ENCODE results near the gene CHD5. TPM values are rescaled to one million over a fixed set of nuclear protein-coding genes. Genes with fewer than 3 reads are reported as not detected.
A peak's percentile ranks its signal among the peaks of the same experiment; 100 is the strongest.

The CHD5 gene
- total and polyA plus RNA-seq, 2 of the 13 experiments (the other 11 are each of a cell fraction or from before 2014, with no cell fraction given) = 0.02 to 0.21 TPM

DNA sequence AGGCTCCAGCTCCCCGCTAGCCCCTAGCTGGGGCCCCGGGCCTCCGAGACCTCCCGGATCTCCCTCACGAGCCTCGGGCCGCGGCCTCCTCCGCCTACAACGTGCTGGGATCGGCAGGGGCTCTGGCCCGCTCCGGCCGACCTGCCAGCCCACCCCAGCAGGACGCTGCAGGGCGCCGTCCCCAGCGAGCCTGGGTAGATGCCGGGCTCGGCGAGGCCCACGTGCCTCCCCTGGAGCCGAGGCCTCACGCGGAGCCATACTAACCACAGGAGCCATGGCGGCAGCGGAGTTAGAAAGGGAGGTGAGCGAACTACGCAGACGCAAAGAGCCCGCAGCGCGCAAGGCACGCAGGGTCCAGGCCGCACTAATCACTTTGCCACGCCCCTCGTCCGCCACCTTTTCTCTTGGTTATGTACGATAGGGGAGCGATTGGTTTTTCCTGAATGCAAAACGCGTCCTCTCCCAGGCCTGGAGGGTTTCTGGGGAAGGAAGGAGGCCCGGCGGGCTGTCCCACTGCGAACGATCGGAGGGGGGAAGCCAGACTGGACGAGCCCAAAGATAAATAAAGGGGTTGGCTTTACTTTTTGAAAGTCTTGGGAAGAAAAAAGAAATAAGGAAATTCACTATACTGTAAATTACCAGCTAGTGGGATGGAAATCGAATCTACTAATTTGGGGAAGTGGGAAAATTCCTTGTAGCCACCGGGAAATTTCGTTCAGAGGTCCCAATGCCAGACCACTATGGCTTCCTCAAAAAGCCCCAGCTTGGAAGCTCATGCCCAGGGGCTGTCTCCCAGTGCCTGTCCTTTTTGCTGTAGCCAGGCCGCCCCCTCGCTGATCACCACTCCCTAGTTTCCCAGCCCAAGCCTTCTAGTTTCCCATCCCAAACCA, 19.4 kb upstream of the CHD5 start, which contains the start of gene RPL22 (continued):
- peak; percentile 63; the same call in 1 of the 2 replicates for TF ChIP-seq ZNF607 (CRISPR knock-in tag; IDR thresholded peaks at IDR 0.05; ENCODE audit: borderline replicate concordance)
- TF ChIP-seq RFXAP (CRISPR knock-in tag; IDR thresholded peaks at IDR 0.05; ENCODE audit: borderline replicate concordance) = peak; percentile 91; the same call in 1 of the 2 replicates
- TF ChIP-seq, protein P1, sequence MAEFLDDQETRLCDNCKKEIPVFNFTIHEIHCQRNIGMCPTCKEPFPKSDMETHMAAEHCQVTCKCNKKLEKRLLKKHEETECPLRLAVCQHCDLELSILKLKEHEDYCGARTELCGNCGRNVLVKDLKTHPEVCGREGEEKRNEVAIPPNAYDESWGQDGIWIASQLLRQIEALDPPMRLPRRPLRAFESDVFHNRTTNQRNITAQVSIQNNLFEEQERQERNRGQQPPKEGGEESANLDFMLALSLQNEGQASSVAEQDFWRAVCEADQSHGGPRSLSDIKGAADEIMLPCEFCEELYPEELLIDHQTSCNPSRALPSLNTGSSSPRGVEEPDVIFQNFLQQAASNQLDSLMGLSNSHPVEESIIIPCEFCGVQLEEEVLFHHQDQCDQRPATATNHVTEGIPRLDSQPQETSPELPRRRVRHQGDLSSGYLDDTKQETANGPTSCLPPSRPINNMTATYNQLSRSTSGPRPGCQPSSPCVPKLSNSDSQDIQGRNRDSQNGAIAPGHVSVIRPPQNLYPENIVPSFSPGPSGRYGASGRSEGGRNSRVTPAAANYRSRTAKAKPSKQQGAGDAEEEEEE (CRISPR knock-in tag; IDR thresholded peaks at IDR 0.05; ENCODE audit: borderline replicate concordance) = no peak
- TF ChIP-seq, protein P2, sequence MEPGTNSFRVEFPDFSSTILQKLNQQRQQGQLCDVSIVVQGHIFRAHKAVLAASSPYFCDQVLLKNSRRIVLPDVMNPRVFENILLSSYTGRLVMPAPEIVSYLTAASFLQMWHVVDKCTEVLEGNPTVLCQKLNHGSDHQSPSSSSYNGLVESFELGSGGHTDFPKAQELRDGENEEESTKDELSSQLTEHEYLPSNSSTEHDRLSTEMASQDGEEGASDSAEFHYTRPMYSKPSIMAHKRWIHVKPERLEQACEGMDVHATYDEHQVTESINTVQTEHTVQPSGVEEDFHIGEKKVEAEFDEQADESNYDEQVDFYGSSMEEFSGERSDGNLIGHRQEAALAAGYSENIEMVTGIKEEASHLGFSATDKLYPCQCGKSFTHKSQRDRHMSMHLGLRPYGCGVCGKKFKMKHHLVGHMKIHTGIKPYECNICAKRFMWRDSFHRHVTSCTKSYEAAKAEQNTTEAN (CRISPR knock-in tag; conservative IDR thresholded peaks at IDR 0.05) = peak; percentile 79
- peak; percentile 53 for TF ChIP-seq ZNF263 (CRISPR knock-in tag; IDR thresholded peaks at IDR 0.05)
- TF ChIP-seq ZNF326 (CRISPR knock-in tag; IDR thresholded peaks at IDR 0.05; ENCODE audit: borderline replicate concordance) = no peak; the same call in 1 of the 2 replicates
- TF ChIP-seq, protein P3, sequence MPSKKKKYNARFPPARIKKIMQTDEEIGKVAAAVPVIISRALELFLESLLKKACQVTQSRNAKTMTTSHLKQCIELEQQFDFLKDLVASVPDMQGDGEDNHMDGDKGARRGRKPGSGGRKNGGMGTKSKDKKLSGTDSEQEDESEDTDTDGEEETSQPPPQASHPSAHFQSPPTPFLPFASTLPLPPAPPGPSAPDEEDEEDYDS (CRISPR knock-in tag; IDR thresholded peaks at IDR 0.05) = peak; percentile 91
- TF ChIP-seq PHB2 (IDR thresholded peaks at IDR 0.05; ENCODE audit: partially characterized antibody) = no peak
- peak; percentile 29; the same call in 1 of the 2 replicates for TF ChIP-seq ZNF83 (CRISPR knock-in tag; IDR thresholded peaks at IDR 0.05; ENCODE audit: borderline replicate concordance)
- no peak for TF ChIP-seq HMGA1 (CRISPR knock-in tag; conservative IDR thresholded peaks at IDR 0.05)
- TF ChIP-seq, protein P4, sequence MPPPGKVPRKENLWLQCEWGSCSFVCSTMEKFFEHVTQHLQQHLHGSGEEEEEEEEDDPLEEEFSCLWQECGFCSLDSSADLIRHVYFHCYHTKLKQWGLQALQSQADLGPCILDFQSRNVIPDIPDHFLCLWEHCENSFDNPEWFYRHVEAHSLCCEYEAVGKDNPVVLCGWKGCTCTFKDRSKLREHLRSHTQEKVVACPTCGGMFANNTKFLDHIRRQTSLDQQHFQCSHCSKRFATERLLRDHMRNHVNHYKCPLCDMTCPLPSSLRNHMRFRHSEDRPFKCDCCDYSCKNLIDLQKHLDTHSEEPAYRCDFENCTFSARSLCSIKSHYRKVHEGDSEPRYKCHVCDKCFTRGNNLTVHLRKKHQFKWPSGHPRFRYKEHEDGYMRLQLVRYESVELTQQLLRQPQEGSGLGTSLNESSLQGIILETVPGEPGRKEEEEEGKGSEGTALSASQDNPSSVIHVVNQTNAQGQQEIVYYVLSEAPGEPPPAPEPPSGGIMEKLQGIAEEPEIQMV (CRISPR knock-in tag; IDR thresholded peaks at IDR 0.05; ENCODE audit: low read depth) = peak; percentile 88; the same call in 1 of the 2 replicates
- TF ChIP-seq, protein P5, sequence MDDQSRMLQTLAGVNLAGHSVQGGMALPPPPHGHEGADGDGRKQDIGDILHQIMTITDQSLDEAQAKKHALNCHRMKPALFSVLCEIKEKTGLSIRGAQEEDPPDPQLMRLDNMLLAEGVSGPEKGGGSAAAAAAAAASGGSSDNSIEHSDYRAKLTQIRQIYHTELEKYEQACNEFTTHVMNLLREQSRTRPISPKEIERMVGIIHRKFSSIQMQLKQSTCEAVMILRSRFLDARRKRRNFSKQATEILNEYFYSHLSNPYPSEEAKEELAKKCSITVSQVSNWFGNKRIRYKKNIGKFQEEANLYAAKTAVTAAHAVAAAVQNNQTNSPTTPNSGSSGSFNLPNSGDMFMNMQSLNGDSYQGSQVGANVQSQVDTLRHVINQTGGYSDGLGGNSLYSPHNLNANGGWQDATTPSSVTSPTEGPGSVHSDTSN (CRISPR knock-in tag; IDR thresholded peaks at IDR 0.05; ENCODE audit: borderline replicate concordance) = 0 out of 2 replicates have a peak, but pooled peaks have one; percentile 54
- TF ChIP-seq RBFOX2 (IDR thresholded peaks at IDR 0.05; ENCODE audit: low read depth, low read length) = peak; percentile 99
- TF ChIP-seq, protein P6, sequence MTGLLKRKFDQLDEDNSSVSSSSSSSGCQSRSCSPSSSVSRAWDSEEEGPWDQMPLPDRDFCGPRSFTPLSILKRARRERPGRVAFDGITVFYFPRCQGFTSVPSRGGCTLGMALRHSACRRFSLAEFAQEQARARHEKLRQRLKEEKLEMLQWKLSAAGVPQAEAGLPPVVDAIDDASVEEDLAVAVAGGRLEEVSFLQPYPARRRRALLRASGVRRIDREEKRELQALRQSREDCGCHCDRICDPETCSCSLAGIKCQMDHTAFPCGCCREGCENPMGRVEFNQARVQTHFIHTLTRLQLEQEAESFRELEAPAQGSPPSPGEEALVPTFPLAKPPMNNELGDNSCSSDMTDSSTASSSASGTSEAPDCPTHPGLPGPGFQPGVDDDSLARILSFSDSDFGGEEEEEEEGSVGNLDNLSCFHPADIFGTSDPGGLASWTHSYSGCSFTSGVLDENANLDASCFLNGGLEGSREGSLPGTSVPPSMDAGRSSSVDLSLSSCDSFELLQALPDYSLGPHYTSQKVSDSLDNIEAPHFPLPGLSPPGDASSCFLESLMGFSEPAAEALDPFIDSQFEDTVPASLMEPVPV (CRISPR knock-in tag; IDR thresholded peaks at IDR 0.05) = peak; percentile 73
- no peak for TF ChIP-seq NR2F6 (IDR thresholded peaks at IDR 0.05)
- TF ChIP-seq NR2F6 (CRISPR knock-in tag; IDR thresholded peaks at IDR 0.05) = no peak; the same call in none of the 2 replicates
- peak; percentile 94; the same call in 1 of the 2 replicates for TF ChIP-seq ZFP90 (CRISPR knock-in tag; IDR thresholded peaks at IDR 0.05; ENCODE audit: borderline replicate concordance)
- no peak for TF ChIP-seq ARNT (IDR thresholded peaks at IDR 0.05)
- TF ChIP-seq ZNF598 (CRISPR knock-in tag; IDR thresholded peaks at IDR 0.05; ENCODE audit: borderline replicate concordance) = peak; percentile 77; the same call in 1 of the 2 replicates
- TF ChIP-seq TOPORS (CRISPR knock-in tag; IDR thresholded peaks at IDR 0.05) = peak; percentile 70
- peak; percentile 71 for TF ChIP-seq AGO1 (IDR thresholded peaks at IDR 0.05; ENCODE audit: low read depth, low read length, poor library complexity, severe bottlenecking)

Data from HepG2 (cell line).